K562 (cell line): Measurements from ENCODE around the gene CPS1.

ENCODE experiments used
- ATF3 ChIP-seq, 2 experiments: fragments of 450-650 bp in 1 of 2; sonication (generic) in 1 of 2; formaldehyde crosslinking in 1 of 2; IDR thresholded peaks in 1 of 2; conservative IDR thresholded peaks in 1 of 2; 2 replicates each; pipeline versions ENCODE4 v1.6.1 to v1.8.1; 2016 to 2023; ENCODE audit warnings: mild to moderate bottlenecking in 2 of 2, moderate library complexity in 2 of 2, inconsistent platforms in 1 of 2, missing genetic modification reagents in 1 of 2
- BRCA1 ChIP-seq, 2 experiments: fragments of 450-650 bp in 1 of 2; sonication (generic) in 1 of 2; formaldehyde crosslinking in 1 of 2; IDR thresholded peaks; 2 replicates each; pipeline versions ENCODE4 v1.5.0 to v1.6.1; 2017 to 2020; ENCODE audit warnings: mild to moderate bottlenecking in 1 of 2, missing genetic modification reagents in 1 of 2
- JUN ChIP-seq, 2 experiments: sonication (generic) in 1 of 2; formaldehyde crosslinking in 1 of 2; IDR thresholded peaks; 2 replicates each; pipeline versions ENCODE4 v1.6.1 to v1.8.0; 2012 to 2022; ENCODE audit warnings: borderline replicate concordance in 2 of 2, mild to moderate bottlenecking in 2 of 2, improper control_type of control experiment in 1 of 2, low read depth in 1 of 2, low read length in 1 of 2, missing genetic modification reagents in 1 of 2
- NFATC3 ChIP-seq: fragments of 450-650 bp; IDR thresholded peaks from 2 replicates; pipeline ENCODE4 v1.6.1; 2017; ENCODE audit warnings: mild to moderate bottlenecking
- RBM15 ChIP-seq: fragments of 200-400 bp; formaldehyde crosslinking; IDR thresholded peaks from 2 replicates; pipeline ENCODE4 v1.6.1; 2018; ENCODE audit warnings: mild to moderate bottlenecking, low read length, moderate library complexity; ENCODE audit not compliant: insufficient read depth
- ZNF431 ChIP-seq: sonication (generic); formaldehyde crosslinking; IDR thresholded peaks from 2 replicates; pipeline ENCODE4 v1.8.0; 2022; ENCODE audit warnings: mild to moderate bottlenecking, missing genetic modification reagents
- TF ChIP-seq, protein P1 (sequence below): fragments of 450-650 bp; formaldehyde crosslinking; IDR thresholded peaks from 2 replicates; pipeline ENCODE4 v1.4.0; 2020; ENCODE audit warnings: mild to moderate bottlenecking, moderate library complexity
- TF ChIP-seq, protein P2 (sequence below): sonication (generic); formaldehyde crosslinking; IDR thresholded peaks from 2 replicates; pipeline ENCODE4 v1.8.0; 2022; ENCODE audit warnings: mild to moderate bottlenecking, low read depth, missing genetic modification reagents

DNA sequence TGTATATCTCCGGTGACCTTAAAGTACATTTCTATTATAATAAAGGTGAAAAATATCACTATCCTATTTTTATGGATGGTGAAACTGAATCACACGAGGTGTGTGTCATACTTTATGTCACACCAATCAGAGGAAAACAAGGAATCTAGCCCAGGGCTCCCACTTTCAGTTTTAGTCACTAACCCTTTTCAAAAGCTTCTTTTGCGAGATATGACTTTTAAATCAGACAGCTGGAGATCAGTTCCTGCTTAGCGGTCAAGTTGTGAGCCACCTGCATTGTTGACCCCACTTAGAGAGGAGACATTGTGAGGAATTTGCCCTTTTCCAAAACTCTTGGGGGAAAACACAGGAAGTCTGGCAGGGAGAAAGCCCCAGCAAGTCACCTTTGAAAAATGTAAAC lies 70.5 kb downstream of the CPS1 start:
- TF ChIP-seq NFATC3 (no peak), RBM15 (no peak), ATF3 (IDR thresholded peaks at IDR 0.05) (no peak), ATF3 (CRISPR knock-in tag; conservative IDR thresholded peaks at IDR 0.05) (no peak), BRCA1 (IDR thresholded peaks at IDR 0.05) (no peak), BRCA1 (CRISPR knock-in tag; IDR thresholded peaks at IDR 0.05) (no peak), ZNF431 (CRISPR knock-in tag) (no peak), JUN (IDR thresholded peaks at IDR 0.05; ENCODE audit: borderline replicate concordance, low read depth, low read length) (no peak), JUN (CRISPR knock-in tag; IDR thresholded peaks at IDR 0.05; ENCODE audit: borderline replicate concordance) (no peak)
- TF ChIP-seq, protein P1, sequence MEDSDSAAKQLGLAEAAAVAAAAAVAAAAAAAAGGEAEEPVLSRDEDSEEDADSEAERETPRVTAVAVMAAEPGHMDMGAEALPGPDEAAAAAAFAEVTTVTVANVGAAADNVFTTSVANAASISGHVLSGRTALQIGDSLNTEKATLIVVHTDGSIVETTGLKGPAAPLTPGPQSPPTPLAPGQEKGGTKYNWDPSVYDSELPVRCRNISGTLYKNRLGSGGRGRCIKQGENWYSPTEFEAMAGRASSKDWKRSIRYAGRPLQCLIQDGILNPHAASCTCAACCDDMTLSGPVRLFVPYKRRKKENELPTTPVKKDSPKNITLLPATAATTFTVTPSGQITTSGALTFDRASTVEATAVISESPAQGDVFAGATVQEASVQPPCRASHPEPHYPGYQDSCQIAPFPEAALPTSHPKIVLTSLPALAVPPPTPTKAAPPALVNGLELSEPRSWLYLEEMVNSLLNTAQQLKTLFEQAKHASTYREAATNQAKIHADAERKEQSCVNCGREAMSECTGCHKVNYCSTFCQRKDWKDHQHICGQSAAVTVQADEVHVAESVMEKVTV (CRISPR knock-in tag), result no peak
- TF ChIP-seq, protein P2, sequence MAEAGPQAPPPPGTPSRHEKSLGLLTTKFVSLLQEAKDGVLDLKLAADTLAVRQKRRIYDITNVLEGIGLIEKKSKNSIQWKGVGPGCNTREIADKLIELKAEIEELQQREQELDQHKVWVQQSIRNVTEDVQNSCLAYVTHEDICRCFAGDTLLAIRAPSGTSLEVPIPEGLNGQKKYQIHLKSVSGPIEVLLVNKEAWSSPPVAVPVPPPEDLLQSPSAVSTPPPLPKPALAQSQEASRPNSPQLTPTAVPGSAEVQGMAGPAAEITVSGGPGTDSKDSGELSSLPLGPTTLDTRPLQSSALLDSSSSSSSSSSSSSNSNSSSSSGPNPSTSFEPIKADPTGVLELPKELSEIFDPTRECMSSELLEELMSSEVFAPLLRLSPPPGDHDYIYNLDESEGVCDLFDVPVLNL, result no peak
